ENCODE data around the gene ZNF326.
"Not testable (repeated sequence)": the region's sequence is repeated elsewhere in the genome, so short reads cannot be mapped to it uniquely, and the experiment has no call there.

Gene ZNF326

GRCh38 chr1:89989799-89990198 lies 5.1 kb upstream of the ZNF326 start:
- DNase-seq = no peak
- in situ Hi-C loops (cut with MboI; ENCODE audit: low pct_unique_long_range_greater_than_20kb, low sequenced_read_pairs) = loop anchor here (10.0 kb wide), 1 partner anchor 365 kb away; no protein-coding TSS in a partner anchor

GRCh38 chr1:89990976-89991831 lies 3.7 kb upstream of the ZNF326 start:
- no peak for DNase-seq
- in situ Hi-C loops (cut with MboI; ENCODE audit: low pct_unique_long_range_greater_than_20kb, low sequenced_read_pairs) = no loop called here

- no peak for DNase-seq
- in situ Hi-C loops (cut with MboI; ENCODE audit: low pct_unique_long_range_greater_than_20kb, low sequenced_read_pairs) = no loop called here
Observed at GRCh38 chr1:89993541-89993940, 1.4 kb upstream of the ZNF326 start.

- in situ Hi-C loops (cut with MboI; ENCODE audit: low pct_unique_long_range_greater_than_20kb, low sequenced_read_pairs) = no loop called here
- no peak for DNase-seq
Observed at GRCh38 chr1:89994231-89994804, 592 bp upstream of the ZNF326 start.

- in situ Hi-C loops (cut with MboI; ENCODE audit: low pct_unique_long_range_greater_than_20kb, low sequenced_read_pairs) = no loop called here
- no peak for DNase-seq
Observed at GRCh38 chr1:89995598-89996449, 914 bp downstream of the ZNF326 start.

GRCh38 chr1:89996450-89997110 lies 1.7 kb downstream of the ZNF326 start:
- DNase-seq = no peak
- in situ Hi-C loops (cut with MboI; ENCODE audit: low pct_unique_long_range_greater_than_20kb, low sequenced_read_pairs) = no loop called here

GRCh38 chr1:89997152-89997551 lies 2.2 kb downstream of the ZNF326 start:
- in situ Hi-C loops (cut with MboI; ENCODE audit: low pct_unique_long_range_greater_than_20kb, low sequenced_read_pairs); DNase-seq: not testable (repeated sequence)

- in situ Hi-C loops (cut with MboI; ENCODE audit: low pct_unique_long_range_greater_than_20kb, low sequenced_read_pairs) = no loop called here
Observed at GRCh38 chr1:89998306-89998705, 3.4 kb downstream of the ZNF326 start.

GRCh38 chr1:89999208-89999607 lies 4.3 kb downstream of the ZNF326 start:
- no peak for DNase-seq
- in situ Hi-C loops (cut with MboI; ENCODE audit: low pct_unique_long_range_greater_than_20kb, low sequenced_read_pairs) = no loop called here

More at GRCh38 chr1:89998306-89998705, 3.4 kb downstream of the ZNF326 start:
- DNase-seq = no peak

- DNase-seq = no peak
- in situ Hi-C loops (cut with MboI; ENCODE audit: low pct_unique_long_range_greater_than_20kb, low sequenced_read_pairs) = no loop called here
Observed at GRCh38 chr1:89999628-90000027, 4.7 kb downstream of the ZNF326 start.

- DNase-seq = peak; percentile 22
- in situ Hi-C loops (cut with MboI; ENCODE audit: low pct_unique_long_range_greater_than_20kb, low sequenced_read_pairs) = no loop called here
Observed at GRCh38 chr1:90000934-90001676, 6.2 kb downstream of the ZNF326 start.

GRCh38 chr1:90007979-90008404 lies 13.1 kb downstream of the ZNF326 start:
- in situ Hi-C loops (cut with MboI; ENCODE audit: low pct_unique_long_range_greater_than_20kb, low sequenced_read_pairs) = no loop called here
- no peak for DNase-seq

- DNase-seq = no peak
- in situ Hi-C loops (cut with MboI; ENCODE audit: low pct_unique_long_range_greater_than_20kb, low sequenced_read_pairs) = no loop called here
Observed at GRCh38 chr1:90012300-90012699, 17.4 kb downstream of the ZNF326 start.

GRCh38 chr1:90023691-90024090 lies 28.8 kb downstream of the ZNF326 start:
- in situ Hi-C loops (cut with MboI; ENCODE audit: low pct_unique_long_range_greater_than_20kb, low sequenced_read_pairs) = no loop called here
- DNase-seq = no peak

- DNase-seq = no peak
- in situ Hi-C loops (cut with MboI; ENCODE audit: low pct_unique_long_range_greater_than_20kb, low sequenced_read_pairs) = no loop called here
Observed at GRCh38 chr1:90027281-90027680, 32.4 kb downstream of the ZNF326 start.

GRCh38 chr1:90039652-90040051 lies 44.7 kb downstream of the ZNF326 start:
- DNase-seq = no peak
- in situ Hi-C loops (cut with MboI; ENCODE audit: low pct_unique_long_range_greater_than_20kb, low sequenced_read_pairs) = no loop called here

- DNase-seq = no peak
- in situ Hi-C loops (cut with MboI; ENCODE audit: low pct_unique_long_range_greater_than_20kb, low sequenced_read_pairs) = no loop called here
Observed at GRCh38 chr1:90043586-90043985, 48.7 kb downstream of the ZNF326 start.

- in situ Hi-C loops (cut with MboI; ENCODE audit: low pct_unique_long_range_greater_than_20kb, low sequenced_read_pairs) = no loop called here
Observed at GRCh38 chr1:90044346-90044745, 49.4 kb downstream of the ZNF326 start.

More at GRCh38 chr1:90044346-90044745, 49.4 kb downstream of the ZNF326 start:
- DNase-seq = no peak

Measured in KBM-7 (cell line).